ENCODE results near the gene SH2D3C.

Gene SH2D3C

GRCh38 chr9:127722055-127722745 lies 56.3 kb downstream of the SH2D3C start:
- Histone ChIP-seq H3K27ac (no peak overlapping the region), H3K36me3 (replicated peaks) (no peaks in the 10 kb centered on the region), H3K27me3 (replicated peaks) (no peaks in the 10 kb centered on the region), H3K4me3 (ENCODE audit: low read depth, low read length) (no peak overlapping the region)
- in situ Hi-C loops (cut with HindIII; ENCODE audit: low pct_ligation_motif_present, low sequenced_read_pairs) = no loop called here
- DNase-seq = no peak
- TF ChIP-seq CTCF (IDR thresholded peaks at IDR 0.05; ENCODE audit: low read depth, low read length, missing control alignments) = no peak

GRCh38 chr9:127721391-127721821 lies 57.1 kb downstream of the SH2D3C start:
- no peaks in the 10 kb centered on the region for H3K36me3 ChIP-seq (replicated peaks)

GRCh38 chr9:127720865-127721227 lies 57.6 kb downstream of the SH2D3C start:
- DNase-seq = no peak
- Histone ChIP-seq H3K4me3 (ENCODE audit: low read depth, low read length) (no peak overlapping the region), H3K36me3 (replicated peaks) (no peaks in the 10 kb centered on the region), H3K27me3 (replicated peaks) (no peaks in the 10 kb centered on the region), H3K27ac (no peak overlapping the region)
- no peak for TF ChIP-seq CTCF (IDR thresholded peaks at IDR 0.05; ENCODE audit: low read depth, low read length, missing control alignments)
- in situ Hi-C loops (cut with HindIII; ENCODE audit: low pct_ligation_motif_present, low sequenced_read_pairs) = no loop called here

More at GRCh38 chr9:127721391-127721821, 57.1 kb downstream of the SH2D3C start:
- Histone ChIP-seq H3K27ac (no peak overlapping the region), H3K4me3 (ENCODE audit: low read depth, low read length) (no peak overlapping the region), H3K27me3 (replicated peaks) (no peaks in the 10 kb centered on the region)
- in situ Hi-C loops (cut with HindIII; ENCODE audit: low pct_ligation_motif_present, low sequenced_read_pairs) = no loop called here
- no peak for DNase-seq
- no peak for TF ChIP-seq CTCF (IDR thresholded peaks at IDR 0.05; ENCODE audit: low read depth, low read length, missing control alignments)

- no peak for TF ChIP-seq CTCF (IDR thresholded peaks at IDR 0.05; ENCODE audit: low read depth, low read length, missing control alignments)
- Histone ChIP-seq H3K36me3 (replicated peaks) (no peaks in the 10 kb centered on the region), H3K27me3 (replicated peaks) (no peaks in the 10 kb centered on the region), H3K27ac (no peak overlapping the region), H3K4me3 (ENCODE audit: low read depth, low read length) (no peak overlapping the region)
- in situ Hi-C loops (cut with HindIII; ENCODE audit: low pct_ligation_motif_present, low sequenced_read_pairs) = no loop called here
- DNase-seq = no peak
Measured at GRCh38 chr9:127720031-127720864, 58.2 kb downstream of the SH2D3C start.

GRCh38 chr9:127717766-127718165 lies 60.7 kb downstream of the SH2D3C start:
- Histone ChIP-seq H3K36me3 (replicated peaks) (no peaks in the 10 kb centered on the region), H3K27ac (no peak overlapping the region), H3K27me3 (replicated peaks) (no peaks in the 10 kb centered on the region), H3K4me3 (ENCODE audit: low read depth, low read length) (no peak overlapping the region)
- in situ Hi-C loops (cut with HindIII; ENCODE audit: low pct_ligation_motif_present, low sequenced_read_pairs) = no loop called here
- no peak for DNase-seq
- no peak for TF ChIP-seq CTCF (IDR thresholded peaks at IDR 0.05; ENCODE audit: low read depth, low read length, missing control alignments)

Measured in brain microvascular endothelial cell (primary cell).